Breast epithelium (tissue), 4 donors: ENCODE measurements around the gene AHDC1. TPM values are rescaled to one million over a fixed set of nuclear protein-coding genes. Genes with fewer than 3 reads are reported as not detected.

Experiments used
- DNase-seq, 2 donors: peaks; one replicate each; pipeline ENCODE4 v3.0.0-alpha.2; 2019; ENCODE audit warnings: low spot score in 2 of 2
- H3K27ac ChIP-seq, 2 donors: fragments of 200-600 bp; sonication (generic) in 1 of 2; one replicate each; pipeline ENCODE4 v1.5.1; 2016 to 2019; ENCODE audit warnings: mild to moderate bottlenecking in 1 of 2
- H3K27me3 ChIP-seq, 2 donors: fragments of 200-600 bp; sonication (generic) in 1 of 2; one replicate each; pipeline versions ENCODE4 v1.5.1 to v1.6.0; 2017 to 2019; ENCODE audit warnings: control low read depth in 1 of 2, mild to moderate bottlenecking in 1 of 2
- H3K36me3 ChIP-seq: fragments of 200-600 bp; one replicate; pipeline ENCODE4 v1.5.1; 2019
- H3K4me1 ChIP-seq, 2 donors: fragments of 200-600 bp; sonication (generic); one replicate each; pipeline ENCODE4 v1.5.1; 2016 to 2019; ENCODE audit warnings: control low read depth in 1 of 2
- H3K4me3 ChIP-seq, 3 donors: fragments of 200-600 bp; sonication (generic); 1 replicate in 2 of 3; 2 replicates in 1 of 3; pipeline ENCODE4 v1.5.1; 2016 to 2019; ENCODE audit warnings: mild to moderate bottlenecking in 3 of 3, moderate library complexity in 2 of 3
- H3K9me3 ChIP-seq, 2 donors: fragments of 200-600 bp; sonication (generic) in 1 of 2; one replicate each; pipeline ENCODE4 v1.5.1; 2016 to 2019; ENCODE audit warnings: control low read depth in 1 of 2
- POLR2A ChIP-seq: fragments of 450-650 bp; IDR thresholded peaks from one replicate; pipeline ENCODE4 v1.6.1; 2016; ENCODE audit warnings: antibody characterized with exemption, mild to moderate bottlenecking, moderate library complexity
- POLR2AphosphoS5 ChIP-seq, 3 donors: sonication (generic); formaldehyde crosslinking; IDR thresholded peaks; one replicate each; pipeline ENCODE4 v1.6.1; 2017; ENCODE audit warnings: antibody characterized with exemption in 3 of 3
- intact Hi-C: fragments of 100-400 bp; cut with DNase I; formaldehyde crosslinking; loops from one replicate; pipeline ENCODE4 v1.15.1; 2023; ENCODE audit warnings: low total_unique reads
- total RNA-seq, 3 donors: library from RNA; depleted of rRNA; stranded (reverse); fragments of >200 nt; gene quantifications; one replicate each; pipeline ENCODE4 v1.1.0, GENCODE V29; 2016
- TF ChIP-seq, protein P1 (sequence below), 3 donors: fragments of 450-650 bp; IDR thresholded peaks; one replicate each; pipeline ENCODE4 v1.5.1; 2016 to 2017; ENCODE audit warnings: antibody characterized with exemption in 3 of 3, mild to moderate bottlenecking in 3 of 3, moderate library complexity in 3 of 3

AHDC1 gene
- total RNA-seq, 3 donors from 2014 or later: 10.7 to 17.1 (median 15.4) TPM

DNA sequence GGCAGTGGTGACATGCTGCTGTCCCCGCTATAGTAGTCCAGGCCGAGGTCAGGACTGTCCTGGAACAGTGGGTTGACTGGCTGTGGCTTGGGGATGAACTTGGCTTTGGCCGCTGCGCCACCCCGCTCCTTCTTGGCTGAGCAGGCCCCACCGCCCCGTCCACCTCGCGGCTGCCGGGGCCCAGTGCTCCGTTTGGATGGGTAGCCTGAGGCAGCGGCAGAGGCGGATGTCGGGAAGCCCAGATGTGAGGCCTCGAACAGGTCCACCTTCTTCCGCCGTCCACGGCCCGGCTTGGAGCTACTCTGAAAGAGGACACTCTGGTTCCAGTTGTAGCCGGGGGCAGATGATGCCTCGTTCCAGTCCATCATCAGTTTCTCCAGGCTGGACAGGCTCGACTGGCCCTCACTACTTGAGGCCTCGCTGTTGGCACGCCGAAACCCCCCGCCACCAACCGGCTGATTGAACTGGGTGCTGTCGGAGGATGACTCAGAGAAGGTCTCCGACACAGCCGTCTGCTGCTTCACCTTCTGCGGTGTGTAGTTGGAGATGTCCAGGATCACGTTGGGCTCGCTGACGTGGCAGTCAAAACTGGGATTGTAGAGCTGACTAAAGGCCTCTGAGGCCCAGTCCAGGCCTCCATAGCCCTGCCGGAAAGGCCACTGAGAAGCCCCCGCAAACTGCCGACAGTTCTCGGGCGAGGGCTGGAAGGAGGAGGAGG is 55.6 kb downstream of the AHDC1 start:
- Histone ChIP-seq H3K9me3 (no peaks in the 10 kb centered on the region), H3K4me1 (peaks cover 8 to 19% of the 10 kb centered on the region in 2 donors), H3K27ac (peak overlapping the region; percentile 90 to 94), H3K27me3 (no peaks in the 10 kb centered on the region), H3K4me3 (no peak overlapping the region), H3K36me3 (peaks cover 8% of the 10 kb centered on the region)
- DNase-seq: no peak
- intact Hi-C loops: no loop called here
- TF ChIP-seq POLR2A: no peak
- TF ChIP-seq POLR2AphosphoS5 (IDR thresholded peaks at IDR 0.05): no peak
- TF ChIP-seq, protein P1, sequence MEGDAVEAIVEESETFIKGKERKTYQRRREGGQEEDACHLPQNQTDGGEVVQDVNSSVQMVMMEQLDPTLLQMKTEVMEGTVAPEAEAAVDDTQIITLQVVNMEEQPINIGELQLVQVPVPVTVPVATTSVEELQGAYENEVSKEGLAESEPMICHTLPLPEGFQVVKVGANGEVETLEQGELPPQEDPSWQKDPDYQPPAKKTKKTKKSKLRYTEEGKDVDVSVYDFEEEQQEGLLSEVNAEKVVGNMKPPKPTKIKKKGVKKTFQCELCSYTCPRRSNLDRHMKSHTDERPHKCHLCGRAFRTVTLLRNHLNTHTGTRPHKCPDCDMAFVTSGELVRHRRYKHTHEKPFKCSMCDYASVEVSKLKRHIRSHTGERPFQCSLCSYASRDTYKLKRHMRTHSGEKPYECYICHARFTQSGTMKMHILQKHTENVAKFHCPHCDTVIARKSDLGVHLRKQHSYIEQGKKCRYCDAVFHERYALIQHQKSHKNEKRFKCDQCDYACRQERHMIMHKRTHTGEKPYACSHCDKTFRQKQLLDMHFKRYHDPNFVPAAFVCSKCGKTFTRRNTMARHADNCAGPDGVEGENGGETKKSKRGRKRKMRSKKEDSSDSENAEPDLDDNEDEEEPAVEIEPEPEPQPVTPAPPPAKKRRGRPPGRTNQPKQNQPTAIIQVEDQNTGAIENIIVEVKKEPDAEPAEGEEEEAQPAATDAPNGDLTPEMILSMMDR (IDR thresholded peaks at IDR 0.05): no peak

DNA sequence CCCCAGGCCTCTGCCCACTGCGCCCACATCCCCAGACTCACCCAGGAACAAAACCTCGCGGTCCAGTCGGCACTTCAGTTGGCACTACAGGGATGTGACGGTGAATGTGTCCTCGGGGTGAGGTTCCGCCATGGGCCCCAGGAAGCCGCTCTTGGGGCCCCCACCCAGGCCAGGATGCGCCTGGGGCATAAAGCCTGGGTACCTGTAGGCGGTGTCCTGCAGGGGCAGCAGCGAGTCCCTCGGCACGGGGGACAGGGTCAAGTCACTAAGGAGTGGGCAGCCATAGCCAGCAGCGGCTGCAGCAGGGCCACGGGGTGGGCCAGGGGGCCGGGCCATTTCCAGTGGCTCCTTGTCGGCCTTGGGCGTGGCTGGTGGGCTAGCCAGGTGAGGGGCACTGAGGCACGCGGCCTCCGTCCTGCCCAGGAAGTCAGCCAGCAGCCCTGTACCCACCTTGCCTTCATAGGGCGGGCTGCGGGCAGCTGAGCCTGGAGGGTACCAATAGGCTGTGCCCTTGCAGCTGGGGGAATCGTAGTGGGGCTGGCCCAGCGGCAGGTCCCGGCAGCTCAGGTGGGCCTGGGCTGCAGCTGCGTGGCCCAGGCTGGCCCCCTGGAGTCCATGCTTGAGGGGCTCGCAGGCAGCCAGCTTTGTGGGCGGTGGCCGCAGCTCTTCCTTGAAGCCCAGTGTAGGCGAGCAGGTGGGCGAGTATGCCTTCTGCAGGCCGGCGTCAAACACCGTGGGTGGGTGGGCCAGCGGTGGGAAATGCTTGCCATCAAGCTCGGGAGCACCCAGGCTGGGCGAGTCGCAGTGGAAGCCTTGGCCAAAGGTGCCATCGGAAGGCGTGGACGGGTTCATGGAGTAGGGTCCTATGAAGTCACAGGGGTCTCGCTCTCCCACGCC is 56.5 kb downstream of the AHDC1 start:
- Histone ChIP-seq H3K4me1 (peaks cover 8 to 25% of the 10 kb centered on the region in 2 donors), H3K27ac (peak overlapping the region; percentile 90 to 94)
- intact Hi-C loops: no loop called here

DNA sequence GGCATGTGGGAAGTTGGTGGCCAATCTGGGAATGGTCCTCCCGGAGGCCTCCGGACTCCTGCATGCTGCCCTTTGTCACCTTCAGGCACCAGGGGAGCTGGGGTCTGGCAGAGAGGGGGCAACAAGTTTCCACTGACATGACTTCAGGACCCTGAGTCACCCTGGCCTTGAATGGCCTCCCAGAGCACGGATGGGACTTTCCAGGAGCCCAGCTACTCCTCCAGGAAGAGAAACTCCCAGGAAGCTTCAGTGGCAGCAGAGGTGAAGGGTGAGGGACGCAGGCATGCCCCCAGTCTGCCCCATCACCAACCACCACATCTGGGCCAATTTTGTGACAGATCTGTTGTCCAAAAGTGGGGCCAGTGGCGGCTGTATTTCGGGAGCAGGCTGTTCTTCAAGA is 58.1 kb downstream of the AHDC1 start:
- Histone ChIP-seq H3K9me3 (no peaks in the 10 kb centered on the region), H3K4me1 (peaks cover 8 to 35% of the 10 kb centered on the region in 2 donors), H3K36me3 (peaks cover 3% of the 10 kb centered on the region), H3K27me3 (no peaks in the 10 kb centered on the region), H3K27ac (peak overlapping the region; percentile 90 to 94), H3K4me3 (no peak overlapping the region)
- DNase-seq: no peak
- TF ChIP-seq, protein P1 (IDR thresholded peaks at IDR 0.05): no peak
- TF ChIP-seq POLR2AphosphoS5 (IDR thresholded peaks at IDR 0.05): no peak
- intact Hi-C loops: no loop called here

More for the DNA sequence above, 56.5 kb downstream of the AHDC1 start:
- TF ChIP-seq POLR2AphosphoS5 (IDR thresholded peaks at IDR 0.05) (no peak), POLR2A (no peak)
- TF ChIP-seq, protein P1 (IDR thresholded peaks at IDR 0.05): no peak
- DNase-seq: no peak
- Histone ChIP-seq H3K4me3 (no peak overlapping the region), H3K27me3 (no peaks in the 10 kb centered on the region), H3K36me3 (peaks cover 8% of the 10 kb centered on the region), H3K9me3 (no peaks in the 10 kb centered on the region)

DNA sequence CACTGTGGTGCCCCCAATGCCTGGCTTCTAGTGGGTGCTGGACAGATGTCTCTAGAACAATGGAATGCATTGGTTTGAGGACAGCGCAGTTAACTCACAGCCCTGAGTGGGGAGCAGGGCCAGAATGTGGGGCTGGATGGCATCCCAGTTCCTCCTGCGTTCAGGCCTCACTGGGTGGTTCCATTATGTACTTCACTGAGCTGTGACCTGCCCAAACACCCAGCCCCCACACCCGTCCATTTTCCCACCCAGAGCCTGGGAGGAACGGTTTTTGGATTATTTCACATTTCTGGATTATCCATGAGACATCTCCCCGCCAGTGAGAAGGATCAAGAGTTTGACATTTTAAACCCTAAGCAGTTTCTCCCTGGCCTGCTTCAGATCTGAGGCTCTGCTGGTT is 58.7 kb downstream of the AHDC1 start:
- no peaks in the 10 kb centered on the region for H3K9me3 ChIP-seq
- peaks cover 8 to 38% of the 10 kb centered on the region in 2 donors for H3K4me1 ChIP-seq
- TF ChIP-seq POLR2A (no peak), POLR2AphosphoS5 (IDR thresholded peaks at IDR 0.05) (peak in 2 of 3 donors; percentile 18 to 26)
- H3K27me3 ChIP-seq: no peaks in the 10 kb centered on the region
- H3K27ac ChIP-seq: peak overlapping the region; percentile 90 to 94
- H3K4me3 ChIP-seq: no peak overlapping the region
- intact Hi-C loops: no loop called here
- DNase-seq: peak in 1 of 2 donors; percentile 81
- no peaks in the 10 kb centered on the region for H3K36me3 ChIP-seq

DNA sequence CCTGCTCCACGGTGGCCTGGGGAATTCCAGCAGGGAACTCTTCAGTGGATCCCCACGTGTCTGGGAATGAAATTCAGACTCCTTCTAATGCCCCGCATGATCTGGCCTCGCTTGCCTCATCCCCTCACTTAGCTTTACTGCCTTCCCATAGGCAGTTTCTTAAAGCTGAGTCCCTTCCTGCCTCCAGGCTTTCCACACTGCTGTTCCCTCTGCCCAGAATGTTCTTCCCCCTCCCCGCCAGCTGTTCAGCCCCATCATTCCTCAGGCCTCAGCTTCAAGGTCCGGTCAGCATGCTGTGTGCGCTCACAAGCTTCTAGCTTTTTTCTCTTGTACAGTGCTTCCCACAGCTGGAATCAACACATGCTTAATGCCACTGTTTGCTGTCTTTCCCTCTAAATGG is 59.1 kb downstream of the AHDC1 start:
- Histone ChIP-seq H3K27me3 (no peaks in the 10 kb centered on the region), H3K9me3 (no peaks in the 10 kb centered on the region), H3K36me3 (no peaks in the 10 kb centered on the region), H3K4me3 (no peak overlapping the region), H3K27ac (peak overlapping the region; percentile 90 to 94), H3K4me1 (peaks cover 8 to 41% of the 10 kb centered on the region in 2 donors)
- intact Hi-C loops: no loop called here
- no peak for DNase-seq
- no peak for TF ChIP-seq POLR2AphosphoS5 (IDR thresholded peaks at IDR 0.05)
- TF ChIP-seq, protein P1 (IDR thresholded peaks at IDR 0.05): no peak
- TF ChIP-seq POLR2A: no peak
